Measurements from ENCODE around the gene COX7A2.

Gene COX7A2

GRCh38 chr6:75268121-75268987 lies 24.8 kb upstream of the COX7A2 start:
- Histone ChIP-seq H2BK5ac (ENCODE audit: low read depth, low read length, poor library complexity, severe bottlenecking) (no peak overlapping the region), H4K8ac (ENCODE audit: low read length) (no peak overlapping the region), H3K9me3 (ENCODE audit: control insufficient read depth, low read length) (no peaks in the 10 kb centered on the region), H3K18ac (ENCODE audit: low read depth in 1 of 2, low read length in 2 of 2) (peak overlapping the region; percentile 3 to 43), H3K4me3 (ENCODE audit: insufficient read depth in 1 of 2, low read depth in 1 of 2, low read length in 2 of 2) (peak overlapping the region in 1 of 2 experiments; percentile 6), H3K14ac (ENCODE audit: low read length in 2 of 2) (no peak overlapping the region), H3K27ac (ENCODE audit: low read length, poor library complexity, severe bottlenecking) (peak overlapping the region; percentile 19), H3K4ac (ENCODE audit: low read depth in 1 of 2, low read length in 2 of 2) (no peak overlapping the region), H3K9ac (ENCODE audit: low read length) (peak overlapping the region; percentile 74), H2BK120ac (ENCODE audit: low read depth, low read length) (no peak overlapping the region), H2AK5ac (ENCODE audit: low read length, severe bottlenecking) (peak overlapping the region; percentile 87), H3K23ac (ENCODE audit: low read length in 2 of 2) (no peak overlapping the region), H2BK15ac (ENCODE audit: low read depth, poor library complexity, severe bottlenecking) (no peak overlapping the region), H4K91ac (ENCODE audit: low read length) (peak overlapping the region; percentile 50), H3K4me2 (ENCODE audit: low read length, poor library complexity, severe bottlenecking) (no peak overlapping the region), H3K27me3 (ENCODE audit: control insufficient read depth in 1 of 2, insufficient read depth in 1 of 2, low read length in 2 of 2) (no peaks in the 10 kb centered on the region), H3K36me3 (ENCODE audit: control insufficient read depth in 1 of 2, insufficient read depth in 2 of 2, low read depth in 1 of 2, low read length in 2 of 2) (peaks cover 12 to 50% of the 10 kb centered on the region in 2 experiments), H3K4me1 (ENCODE audit: control insufficient read depth, insufficient read depth, low read depth, low read length) (no peaks in the 10 kb centered on the region), H2AFZ (ENCODE audit: low read depth, low read length) (no peak overlapping the region), H2BK12ac (ENCODE audit: low read length in 2 of 2) (no peak overlapping the region), H3K79me1 (replicated peaks; ENCODE audit: low read length, poor library complexity, severe bottlenecking) (peaks cover 2% of the 10 kb centered on the region)
- DNase-seq = peak; percentile 62
- 68% methylated on average over 3 of the region's 5 CpGs for WGBS

GRCh38 chr6:75267461-75267860 lies 23.9 kb upstream of the COX7A2 start:
- H3K4me1 ChIP-seq (ENCODE audit: control insufficient read depth, insufficient read depth, low read depth, low read length) = no peaks in the 10 kb centered on the region
- H3K18ac ChIP-seq (ENCODE audit: low read depth in 1 of 2, low read length in 2 of 2) = no peak overlapping the region
- H3K27me3 ChIP-seq (ENCODE audit: control insufficient read depth in 1 of 2, insufficient read depth in 1 of 2, low read length in 2 of 2) = no peaks in the 10 kb centered on the region
- no peak overlapping the region for H2AK5ac ChIP-seq (ENCODE audit: low read length, severe bottlenecking)
- no peak for DNase-seq
- no peaks in the 10 kb centered on the region for H3K9me3 ChIP-seq (ENCODE audit: control insufficient read depth, low read length)
- H2BK120ac ChIP-seq (ENCODE audit: low read depth, low read length) = no peak overlapping the region
- no peak overlapping the region for H2BK12ac ChIP-seq (ENCODE audit: low read length in 2 of 2)
- H4K8ac ChIP-seq (ENCODE audit: low read length) = no peak overlapping the region
- no peak overlapping the region for H3K23ac ChIP-seq (ENCODE audit: low read length in 2 of 2)
- H3K4ac ChIP-seq (ENCODE audit: low read depth in 1 of 2, low read length in 2 of 2) = no peak overlapping the region
- no peak overlapping the region for H3K27ac ChIP-seq (ENCODE audit: low read length, poor library complexity, severe bottlenecking)
- H3K14ac ChIP-seq (ENCODE audit: low read length in 2 of 2) = no peak overlapping the region
- H3K4me3 ChIP-seq (ENCODE audit: insufficient read depth in 1 of 2, low read depth in 1 of 2, low read length in 2 of 2) = peak overlapping the region in 1 of 2 experiments; percentile 6
- H3K9ac ChIP-seq (ENCODE audit: low read length) = peak overlapping the region; percentile 74
- H3K79me1 ChIP-seq (replicated peaks; ENCODE audit: low read length, poor library complexity, severe bottlenecking) = peaks cover 2% of the 10 kb centered on the region
- no peak overlapping the region for H2AFZ ChIP-seq (ENCODE audit: low read depth, low read length)
- no peak overlapping the region for H2BK15ac ChIP-seq (ENCODE audit: low read depth, poor library complexity, severe bottlenecking)
- 79% methylated on average over 3 of the region's 4 CpGs for WGBS
- H4K91ac ChIP-seq (ENCODE audit: low read length) = no peak overlapping the region
- no peak overlapping the region for H2BK5ac ChIP-seq (ENCODE audit: low read depth, low read length, poor library complexity, severe bottlenecking)
- H3K4me2 ChIP-seq (ENCODE audit: low read length, poor library complexity, severe bottlenecking) = no peak overlapping the region
- H3K36me3 ChIP-seq (ENCODE audit: control insufficient read depth in 1 of 2, insufficient read depth in 2 of 2, low read depth in 1 of 2, low read length in 2 of 2) = peaks cover 7 to 52% of the 10 kb centered on the region in 2 experiments

DNA sequence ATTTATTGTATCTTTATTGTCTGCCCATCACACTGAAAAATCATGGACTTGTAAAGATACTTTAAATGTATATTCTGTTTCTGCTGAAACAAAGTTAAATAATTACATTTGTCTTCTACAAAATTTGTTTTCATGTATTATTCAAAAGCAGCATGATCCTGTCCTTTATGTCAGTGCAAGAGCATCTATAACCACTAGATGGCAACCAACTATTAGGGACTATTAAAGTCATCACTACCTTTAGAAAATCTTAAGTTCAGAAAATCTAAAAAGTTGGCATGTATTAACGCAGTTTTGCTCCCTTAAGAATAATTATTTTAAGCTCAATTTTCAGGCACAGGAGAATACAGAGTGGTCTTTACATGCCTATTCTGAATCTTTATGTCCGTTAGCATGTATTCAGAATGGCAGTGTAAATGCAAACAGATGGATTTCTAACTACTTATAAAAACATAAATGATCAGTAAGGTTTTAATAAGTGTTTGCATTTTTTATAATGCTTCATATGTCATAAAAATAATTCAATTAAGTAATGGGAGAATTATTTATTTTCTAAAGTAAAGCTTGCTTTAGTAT lies 23.2 kb upstream of the COX7A2 start:
- Histone ChIP-seq H4K8ac (ENCODE audit: low read length) (no peak overlapping the region), H3K4me1 (ENCODE audit: control insufficient read depth, insufficient read depth, low read depth, low read length) (no peaks in the 10 kb centered on the region), H2BK120ac (ENCODE audit: low read depth, low read length) (no peak overlapping the region), H3K18ac (ENCODE audit: low read depth in 1 of 2, low read length in 2 of 2) (no peak overlapping the region), H3K23ac (ENCODE audit: low read length in 2 of 2) (no peak overlapping the region), H3K27ac (ENCODE audit: low read length, poor library complexity, severe bottlenecking) (no peak overlapping the region), H3K14ac (ENCODE audit: low read length in 2 of 2) (no peak overlapping the region), H3K36me3 (ENCODE audit: control insufficient read depth in 1 of 2, insufficient read depth in 2 of 2, low read depth in 1 of 2, low read length in 2 of 2) (peaks cover 12 to 51% of the 10 kb centered on the region in 2 experiments), H2BK15ac (ENCODE audit: low read depth, poor library complexity, severe bottlenecking) (no peak overlapping the region), H2BK12ac (ENCODE audit: low read length in 2 of 2) (no peak overlapping the region), H2BK5ac (ENCODE audit: low read depth, low read length, poor library complexity, severe bottlenecking) (no peak overlapping the region), H3K27me3 (ENCODE audit: control insufficient read depth in 1 of 2, insufficient read depth in 1 of 2, low read length in 2 of 2) (no peaks in the 10 kb centered on the region), H3K4ac (ENCODE audit: low read depth in 1 of 2, low read length in 2 of 2) (no peak overlapping the region), H3K9me3 (ENCODE audit: control insufficient read depth, low read length) (no peaks in the 10 kb centered on the region), H3K4me3 (ENCODE audit: insufficient read depth in 1 of 2, low read depth in 1 of 2, low read length in 2 of 2) (no peak overlapping the region), H3K79me1 (replicated peaks; ENCODE audit: low read length, poor library complexity, severe bottlenecking) (peaks cover 2% of the 10 kb centered on the region), H2AK5ac (ENCODE audit: low read length, severe bottlenecking) (no peak overlapping the region), H4K91ac (ENCODE audit: low read length) (no peak overlapping the region), H2AFZ (ENCODE audit: low read depth, low read length) (no peak overlapping the region), H3K9ac (ENCODE audit: low read length) (peak overlapping the region; percentile 74), H3K4me2 (ENCODE audit: low read length, poor library complexity, severe bottlenecking) (no peak overlapping the region)
- WGBS = no CpG with 5 or more reads among the region's 2 CpGs
- peak; percentile 70 for DNase-seq

DNA sequence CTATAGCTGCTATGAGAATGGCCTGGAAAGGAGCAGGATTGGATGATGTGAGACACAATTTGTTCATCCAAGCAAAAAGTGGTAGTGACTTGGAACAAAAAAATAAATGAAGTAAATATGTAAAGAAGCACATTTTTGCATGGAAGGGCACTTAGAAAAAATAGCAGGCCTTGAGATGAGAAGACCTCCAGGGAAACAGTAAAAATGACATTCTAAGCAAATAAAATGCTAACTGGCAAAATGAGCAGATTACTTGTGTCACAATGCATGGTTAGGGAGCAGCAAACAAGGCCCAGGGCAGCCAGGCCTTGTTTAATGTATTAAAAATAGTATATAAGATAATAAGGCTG lies 19.8 kb upstream of the COX7A2 start:
- H3K4me2 ChIP-seq (ENCODE audit: low read length, poor library complexity, severe bottlenecking) = no peak overlapping the region
- H2BK120ac ChIP-seq (ENCODE audit: low read depth, low read length) = no peak overlapping the region
- no peak overlapping the region for H3K18ac ChIP-seq (ENCODE audit: low read depth in 1 of 2, low read length in 2 of 2)
- no peak overlapping the region for H4K8ac ChIP-seq (ENCODE audit: low read length)
- H3K27me3 ChIP-seq (ENCODE audit: control insufficient read depth in 1 of 2, insufficient read depth in 1 of 2, low read length in 2 of 2) = no peaks in the 10 kb centered on the region
- H4K91ac ChIP-seq (ENCODE audit: low read length) = no peak overlapping the region
- no peak for DNase-seq
- no peak overlapping the region for H2AK5ac ChIP-seq (ENCODE audit: low read length, severe bottlenecking)
- no peak overlapping the region for H3K27ac ChIP-seq (ENCODE audit: low read length, poor library complexity, severe bottlenecking)
- no peaks in the 10 kb centered on the region for H3K4me1 ChIP-seq (ENCODE audit: control insufficient read depth, insufficient read depth, low read depth, low read length)
- no peak overlapping the region for H2AFZ ChIP-seq (ENCODE audit: low read depth, low read length)
- H3K79me1 ChIP-seq (replicated peaks; ENCODE audit: low read length, poor library complexity, severe bottlenecking) = peaks cover 4% of the 10 kb centered on the region
- no peak overlapping the region for H2BK5ac ChIP-seq (ENCODE audit: low read depth, low read length, poor library complexity, severe bottlenecking)
- H3K4me3 ChIP-seq (ENCODE audit: insufficient read depth in 1 of 2, low read depth in 1 of 2, low read length in 2 of 2) = no peak overlapping the region
- H3K4ac ChIP-seq (ENCODE audit: low read depth in 1 of 2, low read length in 2 of 2) = no peak overlapping the region
- H3K36me3 ChIP-seq (ENCODE audit: control insufficient read depth in 1 of 2, insufficient read depth in 2 of 2, low read depth in 1 of 2, low read length in 2 of 2) = peaks cover 16 to 67% of the 10 kb centered on the region in 2 experiments
- H2BK15ac ChIP-seq (ENCODE audit: low read depth, poor library complexity, severe bottlenecking) = no peak overlapping the region
- peak overlapping the region; percentile 47 for H3K9ac ChIP-seq (ENCODE audit: low read length)
- no peak overlapping the region for H3K23ac ChIP-seq (ENCODE audit: low read length in 2 of 2)
- no peak overlapping the region for H3K14ac ChIP-seq (ENCODE audit: low read length in 2 of 2)
- no peaks in the 10 kb centered on the region for H3K9me3 ChIP-seq (ENCODE audit: control insufficient read depth, low read length)
- H2BK12ac ChIP-seq (ENCODE audit: low read length in 2 of 2) = no peak overlapping the region

Measured in mesenchymal stem cell (in vitro differentiated cells and primary cell).